Amygdala (tissue), 56 donors: ENCODE data around the gene KCNG2.
"Not testable (repeated sequence)": the region's sequence is repeated elsewhere in the genome, so short reads cannot be mapped to it uniquely, and the experiment has no call there.

Experiments used
- DNase-seq, 56 donors: peaks; one replicate each; lab custom pipeline; 2025; lab: John Stamatoyannopoulos, UW

The KCNG2 gene

DNA sequence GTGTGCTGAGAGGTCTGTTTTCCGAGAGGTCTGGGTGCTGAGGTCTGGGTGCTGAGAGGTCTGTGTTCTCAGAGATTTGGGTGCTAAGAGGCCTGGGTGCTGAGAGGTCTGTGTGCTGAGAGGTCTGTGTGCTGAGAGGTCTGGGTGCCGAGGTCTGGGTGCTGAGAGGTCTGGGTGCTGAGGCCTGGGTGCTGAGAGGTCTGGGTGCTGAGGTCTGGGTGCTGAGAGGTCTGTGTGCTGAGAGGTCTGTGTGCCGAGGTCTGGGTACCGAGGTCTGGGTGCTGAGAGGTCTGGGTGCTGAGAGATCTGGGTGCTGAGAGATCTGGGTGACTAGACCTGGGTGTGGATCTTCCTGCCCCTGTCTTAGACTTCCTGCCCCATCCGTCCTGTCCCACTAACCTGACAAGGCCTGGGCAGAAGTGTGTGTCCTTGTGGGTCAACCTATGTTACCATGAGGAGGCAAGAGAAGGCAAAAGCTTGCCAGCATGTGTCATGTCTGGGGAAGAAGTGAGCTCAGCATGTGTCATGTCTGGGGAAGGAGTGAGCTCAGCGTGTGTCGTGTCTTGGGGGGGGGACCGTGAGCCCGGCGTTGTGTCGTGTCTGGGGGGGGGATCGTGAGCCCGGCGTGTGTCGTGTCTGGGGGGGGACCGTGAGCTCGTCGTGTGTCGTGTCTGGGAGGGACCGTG lies 69.3 kb downstream of the KCNG2 start:
- no peak for DNase-seq

DNA sequence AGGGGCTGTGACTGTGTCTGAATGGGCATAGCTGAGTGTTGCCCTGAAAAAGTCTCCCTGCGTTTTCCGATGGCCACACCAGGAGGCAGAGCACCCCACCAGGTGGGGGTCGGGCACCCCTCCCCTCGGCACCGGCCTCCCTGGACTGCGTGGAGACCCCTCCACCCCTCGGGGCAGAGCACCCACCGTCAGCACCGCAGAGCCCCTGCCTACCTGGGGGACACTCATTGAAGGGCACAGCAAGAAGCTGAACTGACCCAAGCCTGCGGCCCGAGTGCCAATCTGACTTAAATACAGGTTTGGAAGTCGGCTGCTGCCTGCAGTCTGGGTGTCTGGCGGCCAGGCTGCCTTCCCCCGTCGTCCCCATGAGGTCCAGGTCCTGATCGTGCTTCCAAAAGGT lies 69.9 kb downstream of the KCNG2 start:
- DNase-seq: no peak

DNA sequence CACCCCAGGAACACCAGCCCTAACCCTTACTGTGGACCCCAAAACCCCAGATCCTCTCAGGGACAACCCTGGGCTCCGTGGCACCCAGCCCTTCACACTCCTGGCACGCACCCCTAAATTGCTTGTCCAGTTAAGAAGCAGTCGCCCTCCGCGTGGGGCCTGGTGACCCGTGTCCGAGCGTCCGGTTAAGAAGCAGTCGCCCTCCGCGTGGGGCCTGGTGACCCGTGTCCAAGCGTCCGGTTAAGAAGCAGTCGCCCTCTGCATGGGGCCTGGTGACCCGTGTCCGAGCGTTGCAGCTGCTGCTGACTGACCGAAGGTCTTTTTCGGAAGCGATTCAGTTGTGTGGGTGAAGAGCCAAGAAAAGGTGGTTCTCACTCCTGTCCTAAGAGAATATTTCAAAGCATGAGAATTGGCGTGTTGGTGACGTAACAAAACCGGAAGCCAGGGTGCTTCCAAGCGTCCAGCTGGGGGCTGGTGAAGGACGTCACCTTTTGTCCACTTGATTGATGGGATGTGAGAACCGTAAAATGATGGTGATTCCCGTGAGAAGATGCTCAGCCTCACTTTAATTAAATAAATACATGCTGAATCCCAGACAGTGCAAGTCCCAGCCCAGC lies 70.5 kb downstream of the KCNG2 start:
- no peak for DNase-seq

DNA sequence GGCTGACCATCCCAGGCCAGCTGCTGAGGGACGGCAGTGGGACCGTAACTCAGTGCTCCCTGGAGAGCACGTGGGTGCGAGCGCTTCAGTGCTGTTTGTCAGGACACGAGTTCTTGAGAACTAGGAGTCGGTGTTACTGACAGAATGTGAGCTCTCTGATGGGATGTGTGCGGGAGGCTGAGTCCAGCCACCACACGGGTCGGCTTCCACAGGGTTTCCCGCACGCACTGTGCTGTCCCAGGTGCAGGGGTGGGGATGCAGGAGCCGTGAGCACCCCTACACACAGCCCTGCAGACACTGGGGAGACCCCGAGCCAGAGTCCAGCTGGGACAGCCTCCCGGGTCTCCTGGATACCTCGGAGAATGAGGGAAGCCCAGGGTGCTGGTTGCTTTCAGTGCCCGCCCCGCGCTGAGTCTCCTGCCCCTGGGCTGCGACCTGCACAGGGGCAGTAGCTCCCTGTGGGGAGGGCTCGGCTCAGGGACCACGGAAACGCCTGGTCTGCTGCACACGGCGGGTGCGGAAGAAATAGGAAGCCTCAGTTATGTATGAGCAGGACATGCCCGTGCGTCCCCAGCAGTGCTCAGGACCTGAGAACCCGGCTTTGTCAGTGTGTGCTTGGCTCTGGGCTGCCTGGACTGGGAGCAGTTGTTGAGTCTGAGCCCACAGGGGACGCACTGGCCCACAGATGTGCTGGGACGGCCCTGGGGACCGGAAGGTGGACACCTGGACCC lies 71.2 kb downstream of the KCNG2 start:
- DNase-seq: no peak

DNA sequence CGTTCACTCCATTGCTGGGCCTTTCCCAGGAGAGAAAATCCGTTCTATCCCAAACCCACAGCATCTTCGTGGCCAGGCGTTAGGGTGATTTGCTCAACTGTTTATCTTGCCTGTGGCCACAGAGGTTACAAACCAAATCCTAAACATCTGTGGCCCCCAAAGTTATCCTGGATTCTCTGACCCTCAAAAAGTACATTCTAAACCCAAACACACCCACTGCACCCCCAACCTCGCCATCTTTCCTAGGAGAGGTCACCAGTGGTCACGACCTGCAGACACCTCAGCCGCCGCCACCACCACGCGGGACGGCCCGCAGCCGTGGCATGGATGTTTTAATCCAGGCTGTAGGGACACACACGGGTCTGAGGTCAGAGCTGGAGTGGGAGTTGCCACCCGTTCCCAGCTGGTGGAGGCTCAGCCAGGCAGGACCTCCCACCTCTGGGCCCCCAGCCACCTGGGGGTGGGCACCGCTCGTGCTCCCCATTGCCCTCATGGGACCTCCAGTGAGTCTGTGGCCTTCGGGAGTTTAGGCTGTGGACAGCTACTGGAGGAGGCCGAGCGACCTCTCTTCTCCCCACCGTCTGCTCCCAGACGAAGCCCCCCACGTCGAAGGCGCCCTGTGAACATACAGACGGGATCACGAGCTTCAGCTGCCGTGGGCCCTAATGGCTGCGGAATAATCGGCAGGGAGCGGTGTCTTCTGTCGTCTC lies 72.0 kb downstream of the KCNG2 start:
- no peak for DNase-seq

DNA sequence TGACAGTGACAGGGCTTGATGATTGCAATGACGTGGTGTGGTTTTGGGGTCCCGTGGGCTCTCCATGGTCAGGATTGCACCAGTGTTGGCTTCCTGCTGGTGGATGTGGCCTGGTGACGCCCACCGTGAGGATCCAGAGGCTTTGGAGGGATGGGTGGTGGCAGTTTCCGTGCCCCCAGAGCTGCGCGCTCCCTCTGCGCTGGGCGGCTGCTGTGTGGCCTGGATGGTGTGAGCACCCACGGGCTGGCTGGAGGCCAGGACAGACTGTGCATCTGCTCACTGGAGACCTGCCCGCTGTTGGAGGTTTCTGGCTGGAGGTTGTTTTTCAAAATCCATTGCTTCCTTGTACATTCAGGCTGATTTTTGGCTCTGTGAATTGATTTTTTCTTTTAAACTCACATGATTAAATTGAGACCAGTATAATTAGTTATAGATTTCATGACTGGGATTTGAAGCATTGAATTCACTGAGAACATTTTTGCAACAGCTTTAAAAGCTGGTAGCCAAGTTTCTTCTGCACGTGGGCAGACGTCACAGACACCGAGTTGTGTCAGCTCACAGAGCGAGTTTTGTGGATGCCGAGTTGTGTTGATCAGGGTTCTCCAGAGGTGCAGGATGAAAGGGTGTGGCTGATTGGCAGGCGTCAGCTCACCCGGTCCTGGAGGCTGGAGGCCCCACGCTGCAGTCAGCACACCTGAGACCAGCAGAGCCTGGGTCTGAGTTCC lies 72.7 kb downstream of the KCNG2 start:
- peak in 7 of 56 donors; percentile 20 to 47 (median 29) for DNase-seq

DNA sequence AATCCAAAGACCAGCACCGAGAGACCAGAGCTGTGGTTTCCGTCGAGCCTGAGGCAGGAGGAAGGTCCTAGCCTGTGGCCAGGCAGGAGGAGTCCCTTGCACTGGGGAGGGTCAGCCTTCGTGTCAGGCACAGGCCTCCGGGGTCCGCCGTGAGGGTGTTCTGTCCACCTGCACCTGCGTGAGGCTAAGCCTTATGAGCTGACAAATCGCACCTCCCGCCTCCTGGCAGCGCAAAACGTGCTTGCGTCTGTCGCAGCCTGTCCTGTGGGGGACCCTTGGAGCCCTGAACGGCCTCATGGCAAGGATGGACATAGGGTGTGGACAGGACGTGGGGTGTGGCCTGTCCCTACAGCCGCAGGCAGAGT lies 73.3 kb downstream of the KCNG2 start:
- no peak for DNase-seq

DNA sequence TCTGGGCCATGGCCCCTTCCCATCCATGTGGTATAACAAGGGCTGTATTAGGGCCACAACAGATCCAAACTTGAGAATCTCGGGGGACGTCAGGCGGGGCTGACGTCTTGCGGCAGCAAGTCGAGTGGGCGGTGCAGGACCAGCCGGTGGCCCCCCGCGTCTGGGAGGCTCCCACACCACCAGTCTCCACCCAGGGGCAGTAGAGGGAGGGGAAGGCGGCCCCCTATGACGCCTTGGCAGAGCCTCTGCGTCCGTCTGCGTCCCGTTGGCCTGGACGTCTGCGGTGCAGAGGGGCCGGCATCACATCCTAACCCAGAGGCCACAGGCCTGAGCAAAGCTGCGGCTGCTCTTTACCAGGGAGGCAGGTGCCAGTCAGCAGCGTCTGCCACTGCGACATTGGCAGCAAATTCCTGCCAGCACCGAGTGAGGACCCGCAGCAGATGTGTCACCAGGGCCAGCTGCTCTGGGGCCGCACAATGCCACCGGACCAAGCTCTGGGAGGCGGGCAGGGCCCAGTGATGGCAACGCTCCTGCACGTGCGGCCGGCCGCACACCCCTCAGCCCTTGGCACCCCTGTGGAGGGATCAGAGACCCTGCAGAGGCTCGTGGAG lies 73.8 kb downstream of the KCNG2 start:
- DNase-seq: no peak

DNA sequence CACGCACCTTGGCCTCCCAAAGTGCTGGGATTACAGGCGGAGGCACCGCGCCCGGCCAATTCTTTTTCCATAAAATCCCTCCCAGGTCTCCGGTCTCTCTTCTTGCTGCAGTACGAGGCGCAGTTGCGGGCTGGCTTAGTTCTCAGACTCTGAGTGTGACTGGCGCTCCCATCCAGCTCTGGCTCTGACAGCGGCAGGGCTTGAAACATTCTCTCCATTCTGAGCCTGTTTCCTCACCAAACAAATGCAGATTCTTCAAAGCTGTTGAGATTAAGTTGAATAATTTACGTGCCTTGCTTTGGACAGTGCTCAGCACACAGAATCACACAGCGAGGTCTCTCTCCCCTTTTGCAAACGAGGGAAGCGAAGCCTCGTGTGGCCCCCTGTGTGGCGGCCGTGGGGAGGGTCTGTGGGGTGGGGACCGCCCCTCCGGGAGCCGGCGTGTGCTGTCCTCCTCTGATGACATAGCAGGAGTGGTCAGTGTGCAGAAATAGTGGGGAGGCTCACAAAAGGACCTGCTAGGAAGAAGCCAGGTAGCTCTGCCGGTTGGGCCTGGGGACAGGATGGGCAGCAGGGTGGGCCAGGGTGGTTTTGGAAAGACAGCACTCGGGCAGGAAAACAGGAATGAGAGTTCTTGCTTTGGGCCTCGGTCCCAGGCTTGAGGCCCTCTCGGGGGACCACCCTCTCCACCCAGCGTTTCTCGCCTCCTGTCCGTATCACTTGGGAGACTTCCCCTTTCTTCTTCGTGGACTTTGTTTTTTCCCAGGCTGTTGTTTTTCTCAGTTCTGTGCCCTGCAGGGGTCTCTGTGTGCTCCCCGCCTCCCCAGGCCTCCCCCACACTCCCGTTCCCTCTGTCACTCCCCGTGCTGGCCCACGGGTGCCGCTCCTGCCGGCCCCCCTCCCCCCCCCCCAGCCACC lies 75.0 kb downstream of the KCNG2 start:
- no peak for DNase-seq

DNA sequence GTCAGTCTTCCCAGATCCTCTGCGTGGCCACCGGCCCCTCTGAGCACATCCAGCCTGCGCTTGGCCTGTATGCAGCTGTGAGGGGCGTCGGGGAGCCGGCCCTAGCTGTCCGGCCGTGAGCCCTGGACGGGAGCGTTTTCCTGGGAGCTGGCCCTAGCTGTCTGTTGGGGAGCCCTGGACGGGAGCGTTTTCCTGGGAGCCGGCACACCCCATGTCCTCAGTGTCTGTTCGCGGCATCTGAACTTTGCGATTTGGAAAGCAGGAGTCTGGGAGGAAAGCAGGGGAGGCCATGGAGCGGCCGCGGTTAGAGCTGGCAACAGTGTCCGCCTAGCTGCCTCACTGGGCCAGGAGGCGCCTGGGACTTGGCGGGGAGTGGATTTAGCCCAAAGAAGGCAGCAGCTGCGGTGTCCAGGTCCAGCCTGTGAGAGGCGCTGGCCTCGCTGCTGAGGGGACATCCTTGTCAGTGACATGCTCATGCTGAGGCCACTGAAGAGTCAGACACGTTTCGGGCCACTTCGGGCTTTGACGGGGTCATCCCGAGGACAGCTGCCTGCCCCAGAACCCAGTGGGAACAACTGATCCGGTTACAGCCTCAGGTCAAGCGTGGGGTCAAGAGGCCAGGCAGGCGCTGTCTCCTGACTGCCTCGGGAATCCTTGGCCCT lies 75.8 kb downstream of the KCNG2 start:
- DNase-seq: no peak

DNA sequence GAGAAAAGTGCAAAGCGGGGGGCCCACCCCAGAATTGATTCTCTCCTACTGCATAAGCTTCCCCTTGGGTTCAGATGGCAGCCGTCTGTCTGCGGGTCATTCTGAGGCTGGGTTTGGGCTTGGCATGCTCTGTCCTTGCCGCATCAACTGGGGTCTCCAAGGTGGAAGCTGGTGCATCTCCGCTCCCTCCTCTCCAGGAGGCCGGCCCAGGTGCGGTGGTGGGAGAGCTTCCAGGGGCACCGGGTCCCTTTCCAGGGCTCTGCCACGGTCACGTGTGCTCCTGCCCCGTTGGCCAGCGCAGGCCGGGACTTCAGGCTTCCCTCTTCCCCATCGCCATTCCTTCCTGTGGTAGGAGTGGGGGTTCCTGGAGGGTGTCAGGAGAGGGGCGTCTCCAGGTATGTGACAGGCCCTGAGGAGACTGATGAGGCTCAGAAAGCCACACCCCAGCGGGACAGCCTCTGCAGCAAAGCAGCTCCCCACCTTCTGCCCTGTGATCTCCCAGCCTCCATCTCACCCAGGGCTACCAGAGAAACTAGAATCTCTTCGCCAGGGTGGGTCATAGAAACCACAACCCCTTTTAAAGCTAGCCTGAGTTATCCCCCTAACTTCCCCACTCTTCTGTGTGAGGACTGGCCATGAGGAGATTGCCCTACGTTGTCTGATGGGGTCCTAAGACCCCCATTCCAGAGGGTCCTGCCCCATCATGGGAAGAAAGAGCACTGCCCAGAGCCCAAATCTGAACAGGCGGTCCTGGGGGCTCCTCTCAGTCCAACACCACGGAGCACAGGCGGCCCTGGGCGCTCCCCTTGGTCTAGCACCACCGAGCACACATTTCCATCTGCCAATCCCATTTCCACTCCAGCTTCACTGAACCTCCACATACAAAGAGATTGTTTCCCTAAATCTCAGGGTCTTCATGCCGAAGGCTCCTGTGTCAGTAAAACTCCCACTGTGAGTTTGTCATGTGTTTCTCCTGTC lies 77.1 kb downstream of the KCNG2 start:
- no peak for DNase-seq

DNA sequence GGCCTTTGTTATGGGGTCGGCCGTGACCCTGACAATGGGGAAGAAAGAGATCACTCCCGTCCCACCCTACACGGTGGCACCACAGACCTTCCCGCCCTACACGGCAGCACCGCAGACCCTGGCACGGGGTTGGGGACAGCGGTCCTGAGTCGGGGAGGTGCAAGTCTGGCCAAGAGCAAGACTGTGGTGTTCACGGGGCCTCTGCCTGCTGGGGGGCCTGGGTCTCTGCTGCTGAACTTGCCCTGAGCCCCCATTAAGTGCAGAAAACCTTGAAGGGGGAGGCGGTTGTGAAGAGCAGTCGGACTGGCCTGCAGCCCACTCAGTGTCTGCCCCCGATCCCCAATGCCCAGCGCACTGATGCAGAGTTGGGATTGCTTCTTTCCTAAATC lies 77.8 kb downstream of the KCNG2 start:
- DNase-seq: no peak

DNA sequence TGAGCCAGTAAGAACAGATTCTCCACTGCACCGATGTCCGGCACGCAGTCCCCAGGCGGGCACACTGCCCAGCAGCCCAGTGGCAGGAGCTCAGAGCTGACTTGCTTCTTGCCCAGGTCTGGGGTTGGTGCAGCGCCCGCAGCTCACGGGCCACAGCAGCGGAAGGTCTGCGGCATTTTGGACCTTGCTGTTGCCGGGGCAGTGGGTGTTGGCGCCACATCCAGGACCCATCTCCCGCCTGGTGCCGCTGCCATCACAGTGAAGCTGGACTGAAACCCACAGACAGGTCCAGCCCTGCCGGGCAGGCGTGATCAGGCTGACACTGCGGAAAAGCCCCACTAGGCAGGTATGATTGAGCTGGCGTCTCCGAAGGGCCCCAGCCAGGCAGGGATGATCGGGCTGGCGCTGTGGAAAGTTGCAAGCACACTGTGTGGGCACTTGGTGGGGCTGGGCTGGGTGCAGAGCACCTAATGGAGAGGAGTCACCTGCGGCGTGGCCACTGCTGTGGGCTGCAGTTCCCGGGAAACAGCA lies 78.3 kb downstream of the KCNG2 start:
- DNase-seq: peak in 4 of 56 donors; percentile 9 to 44 (median 28)

DNA sequence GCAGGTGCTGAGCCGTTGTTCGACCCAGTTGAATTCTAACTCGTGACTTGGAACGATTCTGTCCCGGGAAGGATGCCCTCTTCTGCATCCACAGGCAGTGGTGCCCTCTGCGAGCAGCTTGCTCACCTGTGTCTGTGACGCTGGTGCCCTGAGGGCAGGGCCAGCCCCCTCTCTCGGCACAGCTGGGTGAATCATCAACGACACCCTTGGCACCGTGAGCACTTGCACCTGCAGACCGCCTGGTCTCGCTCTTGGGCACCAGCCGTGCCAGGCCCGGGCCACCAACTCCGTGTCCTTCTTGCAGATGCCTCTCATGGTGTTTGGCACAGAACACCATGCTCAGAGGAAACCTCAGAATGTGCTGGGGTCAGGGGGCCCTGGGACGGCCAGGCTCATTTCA lies 78.8 kb downstream of the KCNG2 start:
- no peak for DNase-seq

DNA sequence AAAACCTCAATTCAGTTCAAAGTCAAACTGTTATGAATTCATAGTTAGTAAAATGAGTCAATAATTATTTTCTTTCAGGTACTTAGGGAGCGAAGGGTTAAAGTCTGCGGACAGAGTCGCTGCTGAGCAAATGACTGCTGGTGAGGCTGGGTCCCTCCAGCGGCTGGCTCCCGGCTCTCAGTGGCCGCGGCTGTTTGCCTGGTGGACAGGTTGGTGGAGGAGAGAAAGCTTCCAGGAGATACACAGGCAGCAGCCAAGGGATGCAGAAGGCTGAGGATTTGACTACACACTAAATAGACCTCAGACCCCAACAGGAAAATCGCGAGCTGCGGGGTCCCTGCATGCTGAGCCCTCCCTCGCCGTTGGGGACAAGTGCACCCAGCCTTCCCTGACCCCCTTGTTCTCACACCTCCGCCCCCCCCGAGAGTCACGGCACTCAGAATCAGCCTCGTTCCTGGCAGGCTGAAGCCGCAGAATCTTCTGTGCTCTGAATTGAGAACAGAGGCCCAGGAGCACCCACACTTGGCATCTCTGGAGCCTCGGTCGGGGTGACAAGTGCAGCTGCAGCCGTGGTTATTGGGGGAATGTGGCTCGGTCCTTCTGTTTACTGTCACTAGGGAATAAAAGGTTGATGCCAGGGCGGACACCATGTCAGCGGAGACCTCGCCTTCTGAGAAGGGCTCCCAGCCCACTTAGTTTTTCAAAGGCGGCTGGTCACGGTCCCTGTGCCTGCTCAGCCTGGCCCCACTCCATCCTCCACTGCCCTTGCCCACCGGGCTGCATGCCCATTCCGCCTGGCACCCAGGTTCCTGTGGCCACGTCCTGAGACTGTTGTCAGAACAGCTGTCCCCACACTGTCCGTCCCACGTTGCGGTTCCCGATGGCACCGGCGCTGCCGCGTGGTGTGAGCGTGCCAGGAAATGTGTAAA lies 79.7 kb downstream of the KCNG2 start:
- no peak for DNase-seq

DNA sequence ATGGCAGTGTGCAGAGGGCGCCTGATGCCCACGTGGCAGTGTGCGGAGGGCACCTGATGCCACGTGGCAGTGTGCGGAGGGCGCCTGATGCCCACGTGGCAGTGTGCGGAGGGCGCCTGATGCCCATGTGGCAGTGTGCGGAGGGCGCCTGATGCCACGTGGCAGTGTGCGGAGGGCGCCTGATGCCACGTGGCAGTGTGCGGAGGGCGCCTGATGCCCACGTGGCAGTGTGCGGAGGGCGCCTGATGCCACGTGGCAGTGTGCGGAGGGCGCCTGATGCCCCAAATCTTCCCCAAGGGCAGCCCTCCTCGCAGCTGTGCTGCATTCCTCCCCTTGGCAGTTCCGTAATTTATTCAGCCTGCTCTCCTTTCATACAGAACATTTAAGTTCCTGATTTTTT lies 80.5 kb downstream of the KCNG2 start:
- DNase-seq: not testable (repeated sequence)
